GM21447 (cell line): ENCODE results near the gene CLASP1.

ENCODE experiments used
- ATAC-seq: cut with Tn5 transposase; IDR thresholded peaks from one replicate; pipeline ENCODE4 v1.9.1; 2021; ENCODE audit not compliant: unreplicated experiment

The CLASP1 gene

GRCh38 chr2:121429927-121430520, 219.2 kb downstream of the CLASP1 start:
- ATAC-seq: no peak

DNA sequence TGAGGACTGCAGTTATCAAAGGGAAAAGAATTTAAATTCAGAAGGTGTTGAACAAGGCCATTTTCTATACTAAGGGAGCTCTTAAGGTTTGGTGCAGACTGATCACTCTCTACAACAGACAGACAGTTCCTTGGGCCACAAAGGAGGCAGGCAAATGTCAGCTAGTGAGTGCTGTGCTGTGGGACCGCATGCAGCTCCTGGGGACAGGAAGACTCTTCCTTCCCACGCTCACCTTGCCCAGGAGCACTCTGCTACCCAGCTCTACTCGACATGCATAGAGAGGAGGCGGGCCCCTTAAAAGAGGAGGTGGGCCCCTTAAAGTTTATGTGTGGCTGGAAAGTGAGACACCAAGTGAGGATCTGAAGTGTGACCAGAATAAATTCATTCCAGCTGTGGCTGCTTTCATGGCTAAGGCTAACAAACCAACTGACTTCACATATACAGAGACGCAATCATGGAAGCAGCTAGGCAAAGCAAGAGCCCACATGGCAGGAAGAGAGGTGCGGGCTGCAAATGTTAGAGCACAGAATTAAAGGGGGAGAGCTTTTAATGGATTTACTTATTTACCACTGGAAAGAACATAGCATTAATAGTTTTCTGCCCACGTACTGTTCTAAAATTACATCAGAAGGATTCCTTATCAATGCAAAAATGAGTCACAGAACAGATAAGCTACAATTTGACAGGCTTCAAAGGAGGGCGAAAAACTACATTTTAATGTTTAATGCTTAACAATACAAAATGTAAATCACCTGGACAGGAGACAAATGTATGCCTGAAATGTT, 220.0 kb downstream of the CLASP1 start:
- ATAC-seq: no peak

DNA sequence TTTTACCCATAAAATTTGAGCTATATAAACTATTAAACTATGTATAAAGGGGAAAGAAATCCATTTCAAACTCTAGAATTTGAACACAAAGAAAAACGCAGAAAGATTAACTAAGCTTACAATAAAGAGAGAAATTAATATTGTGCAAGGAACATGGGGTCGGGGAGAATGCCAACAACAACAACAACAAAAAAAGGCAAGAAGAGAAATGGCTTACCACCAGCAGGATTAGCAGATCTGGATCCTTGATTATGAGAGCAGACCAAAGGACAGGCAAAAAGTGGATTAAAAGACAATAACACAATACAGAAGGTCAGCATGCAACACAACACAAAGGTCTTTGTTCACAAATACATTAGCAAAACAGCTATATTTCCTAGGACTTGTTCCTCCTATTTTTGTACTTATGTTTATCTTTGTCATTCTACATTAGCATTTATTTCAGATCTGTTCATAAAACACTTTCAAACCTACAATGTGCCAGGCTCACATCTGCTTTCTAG, 222.0 kb downstream of the CLASP1 start:
- no peak for ATAC-seq

- ATAC-seq: no peak
These were observed 228.8 kb downstream of the CLASP1 start for GRCh38 chr2:121420486-121420885.

GRCh38 chr2:121419081-121419699, 230.1 kb downstream of the CLASP1 start:
- ATAC-seq: no peak

DNA sequence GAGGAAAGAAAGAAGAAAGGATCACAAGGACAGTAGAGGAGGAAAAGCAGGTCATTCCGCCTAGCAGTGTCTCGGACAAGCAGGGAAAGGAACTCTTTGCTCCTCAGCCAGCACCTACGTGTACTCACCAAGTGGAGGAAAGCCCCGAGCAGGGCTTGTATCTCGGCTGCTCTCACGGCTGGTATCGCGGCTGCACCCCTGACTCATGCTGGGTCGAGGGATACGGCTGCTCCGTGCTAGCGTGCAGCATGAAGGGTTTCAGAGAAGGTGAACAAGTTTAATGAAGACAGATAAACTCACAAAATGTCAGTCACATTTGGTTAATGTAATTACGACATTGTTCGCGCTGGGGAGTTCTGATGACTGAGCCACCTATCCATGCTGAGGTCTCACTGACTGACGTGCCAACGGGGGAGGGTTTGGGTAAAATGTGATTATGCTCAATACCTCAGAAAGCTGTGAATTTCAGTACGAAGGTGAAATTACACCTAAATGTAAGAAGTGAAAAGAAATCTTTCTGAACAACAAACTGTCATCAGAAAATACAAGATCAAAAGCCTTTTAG, 230.7 kb downstream of the CLASP1 start:
- no peak for ATAC-seq

GRCh38 chr2:121417826-121418225, 231.4 kb downstream of the CLASP1 start:
- ATAC-seq: no peak

GRCh38 chr2:121415727-121416126, 233.5 kb downstream of the CLASP1 start:
- no peak for ATAC-seq

DNA sequence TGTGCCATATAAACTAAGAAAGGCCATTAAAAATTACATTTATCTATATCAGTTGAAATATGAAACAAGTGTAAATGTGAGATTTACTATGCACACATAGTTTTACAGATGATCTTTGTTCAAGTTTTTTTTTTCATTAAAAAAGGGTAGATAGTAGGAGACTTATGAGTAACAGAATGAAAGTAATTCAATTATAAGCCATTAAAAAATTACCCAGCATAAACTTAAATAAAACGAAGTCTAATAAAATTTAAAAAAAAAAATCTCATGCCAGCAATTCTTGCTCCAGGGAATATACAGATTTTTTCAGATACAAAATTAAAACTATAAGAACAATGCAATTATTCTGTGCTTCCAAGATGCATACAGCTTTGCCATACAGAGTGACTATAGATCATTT, 236.9 kb downstream of the CLASP1 start:
- no peak for ATAC-seq

DNA sequence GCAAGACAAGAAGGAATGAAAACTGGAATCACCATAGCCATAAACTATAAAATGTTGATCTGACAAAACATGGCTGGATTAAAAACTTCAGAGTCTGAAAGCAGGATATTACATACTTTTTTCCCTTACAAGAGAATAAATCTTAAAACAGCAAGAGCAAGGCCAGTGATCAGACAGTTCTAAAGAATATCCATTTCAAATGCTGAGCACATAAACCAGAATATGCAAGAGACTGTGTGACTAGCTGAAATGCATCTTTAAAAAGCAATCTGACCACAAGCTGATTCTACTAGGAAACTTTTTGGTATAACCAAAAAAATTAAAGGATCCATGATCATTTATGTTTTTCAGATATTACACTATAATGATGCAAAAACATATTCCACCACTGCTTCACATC, 239.3 kb downstream of the CLASP1 start:
- ATAC-seq: no peak

GRCh38 chr2:121409388-121409787, 239.9 kb downstream of the CLASP1 start:
- no peak for ATAC-seq

DNA sequence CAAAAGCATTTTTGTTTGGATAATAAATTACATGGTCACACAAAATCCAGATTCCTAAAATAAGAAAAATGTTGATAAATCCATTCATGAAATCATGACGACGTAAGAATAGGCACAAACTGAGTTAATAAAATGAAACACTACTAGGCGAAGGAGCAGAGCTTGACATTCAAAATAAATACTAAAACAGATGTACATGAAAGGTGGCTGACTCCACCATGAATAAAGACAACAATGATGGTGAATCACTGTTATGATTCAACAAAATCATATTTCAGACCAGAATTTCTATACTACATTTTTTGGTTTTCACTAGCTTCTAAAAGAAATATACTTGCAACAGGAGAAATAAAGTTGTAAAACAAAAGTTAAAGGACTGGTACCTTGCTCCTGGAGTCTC, 240.6 kb downstream of the CLASP1 start:
- no peak for ATAC-seq

GRCh38 chr2:121405233-121405632, 244.0 kb downstream of the CLASP1 start:
- ATAC-seq: no peak

GRCh38 chr2:121400201-121400600, 249.1 kb downstream of the CLASP1 start:
- no peak for ATAC-seq

- no peak for ATAC-seq
These were observed 250.4 kb downstream of the CLASP1 start for GRCh38 chr2:121398853-121399252.

DNA sequence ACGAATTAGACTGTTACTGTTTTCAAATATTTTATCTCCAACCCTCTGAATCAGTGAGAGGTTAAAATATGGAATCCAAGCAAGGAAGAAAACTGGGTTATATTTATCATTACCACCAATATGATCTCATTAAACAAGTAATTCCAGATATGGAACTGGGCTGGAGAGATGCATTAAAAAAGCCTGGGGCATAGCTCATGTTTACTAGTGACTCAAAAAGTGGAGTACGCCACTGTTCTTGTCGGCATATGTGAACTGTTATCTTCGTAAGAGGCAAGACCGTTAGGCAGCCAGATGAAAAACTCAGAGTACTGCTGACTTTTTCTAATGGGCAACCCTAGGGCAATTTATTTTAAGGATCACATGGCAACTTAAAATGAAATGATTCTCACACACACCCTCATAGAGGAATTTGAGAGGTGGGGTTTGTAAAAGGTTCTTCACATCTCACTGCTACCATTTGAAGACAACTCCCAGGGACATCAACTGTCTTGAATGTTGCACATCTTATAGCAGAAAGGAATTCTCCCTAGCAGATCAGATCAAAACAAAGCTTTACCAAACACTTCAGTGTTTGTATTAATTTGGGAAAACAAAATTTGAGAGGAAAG, 259.1 kb downstream of the CLASP1 start:
- no peak for ATAC-seq

GRCh38 chr2:121388371-121388770, 260.9 kb downstream of the CLASP1 start:
- ATAC-seq: no peak

- ATAC-seq: no peak
These were observed 261.5 kb downstream of the CLASP1 start for GRCh38 chr2:121387591-121388325.

DNA sequence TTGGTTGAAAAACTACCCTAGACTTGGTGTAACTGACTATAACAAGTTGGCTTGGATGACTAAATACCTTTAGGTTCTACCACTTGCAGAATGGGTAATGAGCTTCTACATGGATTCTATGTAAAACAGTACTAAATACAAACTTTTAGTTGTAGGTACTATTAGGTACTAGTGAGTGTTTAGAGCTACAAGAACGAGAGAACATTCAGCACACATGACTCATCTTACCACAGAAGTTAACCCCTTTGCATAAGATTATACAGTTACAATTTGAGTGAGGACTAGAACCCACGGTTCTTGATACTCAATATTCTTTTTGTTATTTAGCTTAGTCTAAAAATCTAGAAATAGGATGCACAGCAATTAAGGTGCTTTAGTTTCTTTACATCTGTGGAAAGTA, 262.6 kb downstream of the CLASP1 start:
- no peak for ATAC-seq

DNA sequence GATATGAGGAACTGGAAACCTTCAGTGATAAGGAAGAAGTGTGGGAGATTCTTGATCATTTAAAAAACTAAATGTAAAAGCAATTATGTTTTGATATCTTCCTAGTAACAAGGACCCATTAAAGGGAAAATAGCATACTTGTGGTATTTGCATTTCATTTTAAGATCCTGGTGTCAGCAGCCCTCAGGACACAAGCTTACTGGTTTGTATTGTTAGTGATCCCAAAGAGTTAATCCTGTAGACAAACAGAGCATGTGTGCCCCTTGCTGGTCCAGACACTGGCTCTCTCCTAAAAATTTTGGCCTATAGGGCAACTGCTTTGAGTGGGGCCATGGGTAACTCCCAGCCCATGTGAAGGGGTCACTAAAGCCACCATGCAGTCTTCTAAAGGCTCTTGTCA, 263.2 kb downstream of the CLASP1 start:
- no peak for ATAC-seq

DNA sequence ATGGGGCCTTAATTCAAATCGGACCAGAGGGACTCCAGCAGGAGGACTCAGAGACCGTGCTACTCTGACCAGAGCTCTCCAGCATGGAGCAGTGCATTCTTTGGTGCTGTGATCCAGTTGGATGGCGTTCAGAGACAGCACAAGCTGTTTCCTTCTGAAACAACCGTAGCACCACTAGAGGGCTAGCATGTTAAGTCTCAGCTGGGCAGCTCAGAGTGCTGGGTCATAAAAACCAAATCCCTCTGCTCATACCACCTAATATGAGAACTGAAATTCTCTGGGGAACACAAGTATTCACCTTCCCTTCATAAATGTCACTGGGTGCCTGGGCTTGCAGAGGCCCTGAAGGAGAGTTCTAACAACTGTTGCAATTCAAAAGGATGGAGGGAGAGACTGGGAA, 266.5 kb downstream of the CLASP1 start:
- ATAC-seq: no peak
